Memory B cell (primary cell): ENCODE results near the gene PAGE4.
A peak's percentile ranks its signal among the peaks of the same experiment; 100 is the strongest.

Experiments used
- ATAC-seq: fragments of 150-1000 bp; cut with Tn5 transposase; 2 replicates; pipeline ENCODE4 v1.10.0; 2021; ENCODE audit warnings: low read depth, mild to moderate bottlenecking, moderate library complexity
- DNase-seq, 2 donors: peaks; one replicate each; pipeline ENCODE4 v3.0.0; 2022; ENCODE audit warnings: low spot score in 2 of 2
- H3K27ac Mint-ChIP-seq: one replicate; pipeline ENCODE4 v1.8.0; 2022; ENCODE audit warnings: mild to moderate bottlenecking, moderate library complexity, mixed read lengths
- H3K27me3 Mint-ChIP-seq: one replicate; pipeline ENCODE4 v1.8.0; 2022; ENCODE audit warnings: mixed read lengths
- H3K36me3 Mint-ChIP-seq: one replicate; pipeline ENCODE4 v1.8.0; 2022; ENCODE audit warnings: mild to moderate bottlenecking, mixed read lengths
- H3K4me1 Mint-ChIP-seq: one replicate; pipeline ENCODE4 v1.8.0; 2022; ENCODE audit warnings: mixed read lengths
- H3K4me3 Mint-ChIP-seq: one replicate; pipeline ENCODE4 v1.8.0; 2022; ENCODE audit warnings: mild to moderate bottlenecking, moderate library complexity, mixed read lengths
- H3K9me3 Mint-ChIP-seq: one replicate; pipeline ENCODE4 v1.8.0; 2022; ENCODE audit warnings: mixed read lengths

PAGE4 gene

DNA sequence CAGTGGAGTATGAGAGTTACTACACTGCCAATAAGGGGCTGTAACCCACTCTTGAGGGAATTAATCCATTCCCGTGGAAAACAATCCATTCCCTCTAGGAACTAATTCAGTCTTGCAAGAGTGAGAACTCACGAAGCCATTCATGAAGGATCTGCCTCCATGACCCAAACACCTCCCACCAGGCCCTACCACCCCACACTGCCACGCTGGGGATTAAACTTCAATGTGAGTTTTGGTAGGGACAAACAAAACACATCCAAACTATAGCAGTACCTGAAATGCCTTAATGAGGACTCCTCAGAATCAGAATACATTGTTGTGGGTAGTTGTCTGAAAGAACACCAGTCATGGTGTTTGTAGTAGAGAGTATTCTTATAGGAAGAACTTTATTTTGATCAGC, 19.2 kb downstream of the PAGE4 start:
- Mint-ChIP-seq H3K4me3 (no peak overlapping the region), H3K4me1 (no peaks in the 10 kb centered on the region), H3K9me3 (no peaks in the 10 kb centered on the region), H3K27me3 (no peaks in the 10 kb centered on the region), H3K36me3 (no peaks in the 10 kb centered on the region), H3K27ac (no peak overlapping the region)
- DNase-seq: no peak
- no peak for ATAC-seq

DNA sequence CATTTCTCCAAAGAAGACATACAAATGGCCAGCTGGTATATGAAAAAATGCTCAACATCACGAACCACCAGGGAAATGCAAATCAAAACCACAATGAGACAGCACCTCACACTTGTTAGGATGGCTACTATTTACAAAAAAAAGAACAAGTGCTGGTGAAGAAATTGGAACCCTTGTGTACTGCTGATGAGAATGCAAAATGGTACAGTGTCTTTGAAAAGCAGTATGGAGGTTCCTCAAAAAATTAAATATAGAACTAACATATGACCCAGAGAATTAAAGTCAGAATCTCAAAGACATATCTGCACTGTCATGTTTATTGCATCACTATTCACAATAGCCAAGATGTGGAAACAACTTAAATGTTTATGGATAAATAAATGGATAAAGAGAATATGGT, 20.9 kb downstream of the PAGE4 start:
- H3K4me3 Mint-ChIP-seq: no peak overlapping the region
- H3K36me3 Mint-ChIP-seq: no peaks in the 10 kb centered on the region
- DNase-seq (no peak), ATAC-seq (no peak)
- H3K4me1 Mint-ChIP-seq: no peaks in the 10 kb centered on the region
- no peak overlapping the region for H3K27ac Mint-ChIP-seq
- H3K27me3 Mint-ChIP-seq: peaks cover 3% of the 10 kb centered on the region
- no peaks in the 10 kb centered on the region for H3K9me3 Mint-ChIP-seq

- peaks cover 3% of the 10 kb centered on the region for H3K27me3 Mint-ChIP-seq
- no peaks in the 10 kb centered on the region for H3K4me1 Mint-ChIP-seq
- ATAC-seq (no peak), DNase-seq (no peak)
- no peaks in the 10 kb centered on the region for H3K9me3 Mint-ChIP-seq
- H3K36me3 Mint-ChIP-seq: no peaks in the 10 kb centered on the region
- no peak overlapping the region for H3K27ac Mint-ChIP-seq
- no peak overlapping the region for H3K4me3 Mint-ChIP-seq
Observed at GRCh38 chrX:49853661-49854060, 24.6 kb downstream of the PAGE4 start.

DNA sequence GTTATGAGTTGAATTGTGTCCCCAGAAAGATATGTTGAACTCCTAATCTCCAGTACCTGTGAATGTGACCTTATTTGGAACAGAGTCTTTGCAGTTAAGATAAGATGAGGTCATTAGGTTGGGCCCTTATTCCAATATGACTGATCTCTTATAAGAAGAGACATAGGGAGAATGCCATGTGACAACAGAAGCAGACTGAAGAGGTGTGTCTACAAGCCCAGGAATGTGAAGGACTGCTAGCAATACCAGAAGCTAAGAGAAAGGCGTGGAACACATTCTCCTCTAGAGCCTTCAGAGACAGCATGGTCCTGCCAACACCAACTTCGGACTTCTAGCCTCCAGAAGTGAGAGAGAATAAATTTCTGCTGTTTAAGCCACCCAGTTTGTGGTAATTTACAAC, 27.7 kb downstream of the PAGE4 start:
- Mint-ChIP-seq H3K4me1 (no peaks in the 10 kb centered on the region), H3K36me3 (no peaks in the 10 kb centered on the region), H3K9me3 (no peaks in the 10 kb centered on the region), H3K4me3 (no peak overlapping the region), H3K27ac (no peak overlapping the region), H3K27me3 (peaks cover 3% of the 10 kb centered on the region)
- no peak for ATAC-seq
- no peak for DNase-seq

DNA sequence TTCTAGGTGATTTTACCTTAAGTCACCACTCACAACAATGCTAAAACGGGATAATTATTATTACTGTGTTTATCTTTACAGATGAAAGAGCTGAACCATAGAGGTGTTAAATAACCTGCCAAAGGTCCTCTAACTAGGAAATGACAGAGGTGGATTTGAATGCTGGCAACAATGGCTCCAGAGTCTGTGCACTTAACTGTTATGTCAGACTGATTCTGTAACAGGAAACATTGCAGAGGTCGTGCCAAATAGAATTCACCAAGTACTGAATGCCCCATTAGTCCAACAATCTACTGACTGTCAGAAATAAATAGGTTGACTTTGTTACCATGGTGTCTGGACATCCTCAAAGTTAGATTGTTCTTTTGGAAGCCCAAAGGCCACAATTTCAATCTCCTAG, 29.2 kb downstream of the PAGE4 start:
- no peaks in the 10 kb centered on the region for H3K4me1 Mint-ChIP-seq
- no peaks in the 10 kb centered on the region for H3K36me3 Mint-ChIP-seq
- H3K27me3 Mint-ChIP-seq: peaks cover 3% of the 10 kb centered on the region
- H3K4me3 Mint-ChIP-seq: no peak overlapping the region
- no peak overlapping the region for H3K27ac Mint-ChIP-seq
- no peak for DNase-seq
- no peaks in the 10 kb centered on the region for H3K9me3 Mint-ChIP-seq
- ATAC-seq: no peak

GRCh38 chrX:49859491-49859890, 30.4 kb downstream of the PAGE4 start:
- Mint-ChIP-seq H3K4me1 (no peaks in the 10 kb centered on the region), H3K27ac (no peak overlapping the region), H3K27me3 (peaks cover 2% of the 10 kb centered on the region), H3K4me3 (no peak overlapping the region), H3K36me3 (no peaks in the 10 kb centered on the region), H3K9me3 (no peaks in the 10 kb centered on the region)
- ATAC-seq: no peak
- DNase-seq: no peak

- no peak overlapping the region for H3K27ac Mint-ChIP-seq
- ATAC-seq: no peak
Observed at GRCh38 chrX:49860867-49861535, 31.9 kb downstream of the PAGE4 start.

GRCh38 chrX:49862093-49862492, 33.0 kb downstream of the PAGE4 start:
- no peak for ATAC-seq
- H3K4me1 Mint-ChIP-seq: no peaks in the 10 kb centered on the region
- H3K36me3 Mint-ChIP-seq: no peaks in the 10 kb centered on the region

More at GRCh38 chrX:49860867-49861535, 31.9 kb downstream of the PAGE4 start:
- peaks cover 2% of the 10 kb centered on the region for H3K27me3 Mint-ChIP-seq
- H3K4me3 Mint-ChIP-seq: no peak overlapping the region
- H3K4me1 Mint-ChIP-seq: no peaks in the 10 kb centered on the region
- DNase-seq: no peak
- no peaks in the 10 kb centered on the region for H3K9me3 Mint-ChIP-seq
- no peaks in the 10 kb centered on the region for H3K36me3 Mint-ChIP-seq

GRCh38 chrX:49868739-49869138, 39.6 kb downstream of the PAGE4 start:
- Mint-ChIP-seq H3K27me3 (peaks cover 6% of the 10 kb centered on the region), H3K27ac (no peak overlapping the region), H3K9me3 (no peaks in the 10 kb centered on the region), H3K4me3 (no peak overlapping the region), H3K4me1 (peaks cover 3% of the 10 kb centered on the region), H3K36me3 (no peaks in the 10 kb centered on the region)
- DNase-seq (no peak), ATAC-seq (no peak)

More at GRCh38 chrX:49862093-49862492, 33.0 kb downstream of the PAGE4 start:
- H3K27ac Mint-ChIP-seq: no peak overlapping the region
- no peak overlapping the region for H3K4me3 Mint-ChIP-seq
- H3K9me3 Mint-ChIP-seq: no peaks in the 10 kb centered on the region
- DNase-seq: no peak
- peaks cover 2% of the 10 kb centered on the region for H3K27me3 Mint-ChIP-seq

DNA sequence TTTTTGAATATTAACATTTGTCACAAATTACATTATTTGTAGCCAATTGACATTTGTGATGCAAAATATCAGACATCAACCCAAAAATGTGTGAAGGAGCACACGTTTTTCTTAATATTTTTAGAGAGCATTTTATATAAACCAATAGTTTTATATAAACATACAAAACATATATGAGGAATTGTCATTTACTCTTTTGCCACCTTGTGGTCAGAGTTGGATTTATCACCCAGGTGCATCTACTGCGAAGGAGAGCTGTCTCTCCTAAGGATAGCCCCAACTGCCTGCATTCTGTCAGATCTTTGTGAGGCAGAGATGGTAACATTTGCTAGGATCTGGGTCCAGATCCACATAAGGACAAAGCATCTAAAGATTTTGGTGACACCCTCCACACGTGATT, 47.6 kb downstream of the PAGE4 start:
- Mint-ChIP-seq H3K4me3 (no peak overlapping the region), H3K27me3 (no peaks in the 10 kb centered on the region), H3K27ac (peak overlapping the region; percentile 68), H3K36me3 (peaks cover 1% of the 10 kb centered on the region), H3K4me1 (peaks cover 10% of the 10 kb centered on the region), H3K9me3 (no peaks in the 10 kb centered on the region)
- DNase-seq (peak in 1 of 2 donors; percentile 14), ATAC-seq (no peak)

DNA sequence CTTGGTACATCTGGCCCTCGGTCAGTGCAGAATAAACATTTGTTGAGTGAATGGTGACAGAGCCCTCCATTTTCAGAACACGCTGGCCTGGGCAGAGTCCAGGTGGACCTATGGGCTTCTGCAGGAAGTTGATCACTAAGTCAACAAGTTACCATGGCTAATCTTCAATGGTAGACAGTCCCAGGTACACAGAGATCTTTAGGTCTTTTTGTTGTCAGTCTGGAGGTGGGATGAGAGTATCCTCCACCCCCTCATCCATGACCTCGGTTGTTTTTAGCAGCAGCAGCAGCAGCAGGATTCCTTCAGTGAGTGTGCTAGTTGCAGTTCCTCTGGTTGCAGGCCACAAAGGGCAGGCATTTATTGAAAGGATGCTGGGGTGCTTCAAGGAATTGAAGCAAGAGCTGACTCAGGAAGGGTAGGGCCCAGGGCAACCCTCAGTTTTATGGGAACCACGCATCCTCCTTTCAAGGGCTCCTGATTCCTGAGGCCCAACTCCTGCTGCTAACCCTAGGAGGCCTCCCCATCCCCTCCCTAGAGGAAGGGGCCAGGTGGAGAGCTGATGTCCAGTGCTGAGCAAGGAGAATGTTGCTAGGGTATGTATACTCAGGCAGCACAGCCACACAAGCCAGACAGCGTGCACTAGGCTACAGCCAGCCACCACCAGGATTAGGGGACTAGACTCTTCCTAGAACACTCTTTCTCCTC, 48.4 kb downstream of the PAGE4 start:
- Mint-ChIP-seq H3K27me3 (no peaks in the 10 kb centered on the region), H3K27ac (peak overlapping the region; percentile 68), H3K4me3 (no peak overlapping the region), H3K36me3 (peaks cover 1% of the 10 kb centered on the region), H3K4me1 (peaks cover 12% of the 10 kb centered on the region), H3K9me3 (no peaks in the 10 kb centered on the region)
- no peak for ATAC-seq
- no peak for DNase-seq

DNA sequence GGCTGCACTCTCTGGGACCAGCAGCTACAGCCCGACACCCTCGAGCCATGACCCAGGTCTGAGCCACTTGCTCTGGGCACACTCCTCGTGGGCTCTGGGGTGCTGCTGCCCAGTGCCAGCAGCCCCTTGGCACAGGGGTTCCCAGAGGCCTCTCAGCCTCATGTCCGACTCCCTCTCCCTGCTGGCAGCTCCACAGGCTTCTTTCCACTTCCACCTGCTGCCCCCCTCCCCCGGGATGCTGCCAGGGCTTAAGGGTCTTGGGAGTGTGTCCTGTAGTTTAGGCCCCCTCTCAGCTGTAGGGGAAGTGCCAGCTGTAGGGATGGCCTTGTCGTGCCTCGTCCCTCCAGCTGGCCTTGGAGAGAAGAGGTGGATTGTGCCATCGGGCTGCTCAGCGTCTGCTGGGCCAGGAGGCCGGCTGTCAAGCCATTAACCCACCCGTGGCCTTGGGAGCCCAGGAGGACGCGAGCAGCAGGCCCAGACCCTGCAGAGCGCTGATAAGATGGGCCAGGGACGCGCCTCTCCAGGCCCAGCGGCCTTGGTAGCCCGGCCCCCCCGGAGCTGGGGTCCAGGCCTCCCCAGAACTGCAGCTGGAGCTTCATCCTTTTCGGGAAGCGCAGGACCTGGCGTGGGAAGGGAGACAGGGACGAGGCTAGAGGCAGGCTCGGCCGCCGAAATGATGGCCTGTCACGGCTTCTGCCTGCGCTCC, 49.2 kb downstream of the PAGE4 start:
- peak overlapping the region; percentile 68 for H3K27ac Mint-ChIP-seq
- DNase-seq (no peak), ATAC-seq (no peak)
- peak overlapping the region; percentile 92 for H3K4me3 Mint-ChIP-seq
- no peaks in the 10 kb centered on the region for H3K27me3 Mint-ChIP-seq
- H3K9me3 Mint-ChIP-seq: no peaks in the 10 kb centered on the region
- H3K36me3 Mint-ChIP-seq: peaks cover 1% of the 10 kb centered on the region
- peaks cover 13% of the 10 kb centered on the region for H3K4me1 Mint-ChIP-seq

GRCh38 chrX:49878834-49879655, 49.9 kb downstream of the PAGE4 start, which contains the start of gene USP27X:
Gene USP27X (plus strand): TSS chrX:49879484. CDS start chrX:49880308, 824 bp downstream.
- no peaks in the 10 kb centered on the region for H3K9me3 Mint-ChIP-seq
- ATAC-seq (peak; percentile 89), DNase-seq (peak; percentile 57 to 74)
- peak within 1 kb of the TSS; percentile 83 for H3K27ac Mint-ChIP-seq
- H3K27me3 Mint-ChIP-seq: no peaks in the 10 kb centered on the region
- H3K36me3 Mint-ChIP-seq: peaks cover 2% of the 10 kb centered on the region
- H3K4me1 Mint-ChIP-seq: peaks cover 13% of the 10 kb centered on the region
- H3K4me3 Mint-ChIP-seq: peak within 1 kb of the TSS; percentile 92
